T-cell (primary cell): ENCODE results near the gene NEUROG3. TPM values are rescaled to one million over a fixed set of nuclear protein-coding genes. Genes with fewer than 3 reads are reported as not detected.
A peak's percentile ranks its signal among the peaks of the same experiment; 100 is the strongest.

Source experiments
- ATAC-seq, 4 experiments: fragments of 200-7000 bp in 3 of 4; fragments of 150-1000 bp in 1 of 4; cut with Tn5 transposase; replicated peaks in 1 of 4; 1 replicate in 3 of 4; 2 replicates in 1 of 4; pipeline ENCODE4 v1.10.0; 2021; ENCODE audit warnings: moderate library complexity in 3 of 4, mild to moderate bottlenecking in 2 of 4, moderate number of reproducible peaks in 1 of 4
- CTCF ChIA-PET, 2 donors: fragments of 300-600 bp; sonication (Branson Sonifier 250); formaldehyde crosslinking; loops; one replicate each; lab custom pipeline; 2022; ENCODE audit warnings: antibody characterized with exemption in 2 of 2; lab: Charles Lee
- POLR2A ChIA-PET, 2 donors: fragments of 300-600 bp; sonication (Branson Sonifier 250); formaldehyde crosslinking; loops; one replicate each; lab custom pipeline; 2022; ENCODE audit warnings: antibody characterized with exemption in 2 of 2; lab: Charles Lee
- DNase-seq, 35 experiments: peaks; one replicate each; pipeline versions ENCODE4 v3.0.0 to v3.0.0-alpha.2; 2013 to 2023
- H3K27ac ChIP-seq: one replicate; pipeline ENCODE4 v1.5.1; 2013; ENCODE audit warnings: low read length
- H3K27me3 ChIP-seq, 2 experiments: replicated peaks in 1 of 2; 1 replicate in 1 of 2; 2 replicates in 1 of 2; pipeline versions ENCODE4 v1.6.1 to v1.7.0; 2013; ENCODE audit warnings: low read length in 1 of 2, mixed read lengths in 1 of 2; ENCODE audit not compliant: control insufficient read depth in 2 of 2, insufficient read depth in 2 of 2; ENCODE audit errors: extremely low read depth in 1 of 2
- H3K36me3 ChIP-seq, 2 donors: 1 replicate in 1 of 2; 2 replicates in 1 of 2; pipeline versions ENCODE4 v1.6.1 to v1.7.0; 2013; ENCODE audit warnings: low read length in 1 of 2; ENCODE audit not compliant: control insufficient read depth in 2 of 2, insufficient read depth in 1 of 2; ENCODE audit errors: extremely low read depth in 1 of 2
- H3K4me1 ChIP-seq, 2 experiments: 1 replicate in 1 of 2; 2 replicates in 1 of 2; pipeline versions ENCODE4 v1.6.1 to v1.7.0; 2013; ENCODE audit warnings: low read length in 2 of 2, mixed read lengths in 1 of 2; ENCODE audit not compliant: insufficient read depth in 2 of 2, control insufficient read depth in 1 of 2; ENCODE audit errors: extremely low read depth in 1 of 2
- H3K4me3 ChIP-seq, 2 donors: 1 replicate in 1 of 2; 2 replicates in 1 of 2; pipeline versions ENCODE4 v1.5.1 to v1.7.0; 2013; ENCODE audit warnings: mild to moderate bottlenecking in 2 of 2, low read length in 1 of 2, moderate library complexity in 1 of 2; ENCODE audit not compliant: control insufficient read depth in 1 of 2; ENCODE audit errors: extremely low read depth in 1 of 2
- H3K9me3 ChIP-seq: 2 replicates; pipeline ENCODE4 v1.7.0; 2013
- H3K27ac Mint-ChIP-seq, 2 donors: one replicate each; pipeline ENCODE4 v1.8.0; 2020 to 2021; ENCODE audit warnings: mild to moderate bottlenecking in 2 of 2, mixed read lengths in 2 of 2
- H3K27me3 Mint-ChIP-seq, 2 donors: one replicate each; pipeline ENCODE4 v1.8.0; 2021 to 2022; ENCODE audit warnings: mixed read lengths in 2 of 2
- H3K36me3 Mint-ChIP-seq: one replicate; pipeline ENCODE4 v1.8.0; 2021; ENCODE audit warnings: mixed read lengths
- H3K4me1 Mint-ChIP-seq, 3 donors: one replicate each; pipeline ENCODE4 v1.8.0; 2020 to 2022; ENCODE audit warnings: mixed read lengths in 3 of 3, mild to moderate bottlenecking in 1 of 3
- H3K4me3 Mint-ChIP-seq, 3 donors: one replicate each; pipeline ENCODE4 v1.8.0; 2020 to 2022; ENCODE audit warnings: mild to moderate bottlenecking in 3 of 3, mixed read lengths in 3 of 3, moderate library complexity in 3 of 3
- H3K9me3 Mint-ChIP-seq, 3 donors: one replicate each; pipeline ENCODE4 v1.8.0; 2020 to 2022; ENCODE audit warnings: mixed read lengths in 3 of 3
- WGBS: methylation state at CpG from one replicate; pipeline ENCODE4 v1.1.5; 2013; ENCODE audit warnings: missing lambda C conversion rate; ENCODE audit not compliant: insufficient coverage; 5-methylcytosine and 5-hydroxymethylcytosine counted together
- total RNA-seq, 35 experiments: library from RNA in 6 of 35; stranded (reverse) in 6 of 35; fragments of 120-200 nt in 1 of 35; gene quantifications; one replicate each; pipeline versions ENCODE4 v1.2.1 to v1.2.4 and lab custom pipeline; 2013 to 2026

Gene NEUROG3
- total RNA-seq, 5 donors from 2014 or later (not counting 1 experiment from before 2014, with no cell fraction given): not detected

- no peaks in the 10 kb centered on the region for H3K4me1 Mint-ChIP-seq
- no peaks in the 10 kb centered on the region for H3K4me1 ChIP-seq
- DNase-seq: no peak
- no peak overlapping the region for H3K4me3 ChIP-seq
- no peak overlapping the region for H3K27ac Mint-ChIP-seq
- CTCF ChIA-PET: no interaction called here
- no peaks in the 10 kb centered on the region for H3K36me3 ChIP-seq
- no peaks in the 10 kb centered on the region for H3K36me3 Mint-ChIP-seq
- H3K27me3 Mint-ChIP-seq: peaks cover 2 to 4% of the 10 kb centered on the region in 2 donors
- H3K27me3 ChIP-seq: peaks cover 0 to 2% of the 10 kb centered on the region in 2 experiments
- H3K9me3 ChIP-seq: peaks cover 6% of the 10 kb centered on the region
- POLR2A ChIA-PET: no interaction called here
- H3K4me3 Mint-ChIP-seq: no peak overlapping the region
- no peak for ATAC-seq
- H3K27ac ChIP-seq: no peak overlapping the region
- peaks cover 4 to 24% (median 7%) of the 10 kb centered on the region in 3 donors for H3K9me3 Mint-ChIP-seq
These were observed 39.5 kb upstream of the NEUROG3 start for GRCh38 chr10:69612760-69613159.

GRCh38 chr10:69609077-69609476, 35.9 kb upstream of the NEUROG3 start:
- WGBS: no CpG with 5 or more reads among the region's 1 CpG
- Histone ChIP-seq H3K27me3 (peaks cover 0 to 2% of the 10 kb centered on the region in 2 experiments), H3K9me3 (peaks cover 6% of the 10 kb centered on the region), H3K4me3 (no peak overlapping the region), H3K36me3 (no peaks in the 10 kb centered on the region), H3K27ac (no peak overlapping the region), H3K4me1 (no peaks in the 10 kb centered on the region)
- Mint-ChIP-seq H3K27me3 (peaks cover 3 to 13% of the 10 kb centered on the region in 2 donors), H3K36me3 (no peaks in the 10 kb centered on the region), H3K27ac (no peak overlapping the region), H3K4me1 (no peaks in the 10 kb centered on the region), H3K9me3 (peaks cover 4 to 24% (median 7%) of the 10 kb centered on the region in 3 donors), H3K4me3 (no peak overlapping the region)
- ATAC-seq (no peak), DNase-seq (no peak)
- POLR2A ChIA-PET: no interaction called here
- CTCF ChIA-PET: no interaction called here

GRCh38 chr10:69600761-69601330, 27.6 kb upstream of the NEUROG3 start:
- peaks cover 35 to 53% of the 10 kb centered on the region in 2 donors for H3K27me3 Mint-ChIP-seq
- H3K9me3 Mint-ChIP-seq: no peaks in the 10 kb centered on the region
- Histone ChIP-seq H3K4me1 (no peaks in the 10 kb centered on the region), H3K27ac (no peak overlapping the region), H3K4me3 (no peak overlapping the region), H3K9me3 (no peaks in the 10 kb centered on the region), H3K36me3 (no peaks in the 10 kb centered on the region), H3K27me3 (peaks cover 5 to 24% of the 10 kb centered on the region in 2 experiments)
- ChIA-PET CTCF (no interaction called here), POLR2A (interaction anchor here in 1 of 2 donors (0.5 kb wide), 1 partner anchor 192 kb away, joined by 3 read pairs; no protein-coding TSS in a partner anchor)
- no peaks in the 10 kb centered on the region for H3K36me3 Mint-ChIP-seq
- ATAC-seq (no peak), DNase-seq (no peak)
- WGBS: 81% methylated on average over 4 of the region's 5 CpGs
- no peak overlapping the region for H3K4me3 Mint-ChIP-seq
- H3K4me1 Mint-ChIP-seq: no peaks in the 10 kb centered on the region
- peak overlapping the region in 1 of 2 donors; percentile 44 for H3K27ac Mint-ChIP-seq

GRCh38 chr10:69588358-69588757, 15.1 kb upstream of the NEUROG3 start:
- Mint-ChIP-seq H3K4me1 (peaks cover 11 to 14% (median 14%) of the 10 kb centered on the region in 3 donors), H3K4me3 (no peak overlapping the region), H3K27me3 (no peaks in the 10 kb centered on the region), H3K27ac (peak overlapping the region; percentile 53 to 71), H3K9me3 (no peaks in the 10 kb centered on the region), H3K36me3 (no peaks in the 10 kb centered on the region)
- WGBS: 7% methylated on average over 2 of the region's 3 CpGs
- no peak overlapping the region for H3K4me3 ChIP-seq
- peaks cover 0 to 6% of the 10 kb centered on the region in 2 experiments for H3K4me1 ChIP-seq
- peak in 3 of 4 experiments; percentile 50 to 71 (median 55) for ATAC-seq
- no peaks in the 10 kb centered on the region for H3K36me3 ChIP-seq
- CTCF ChIA-PET: no interaction called here
- POLR2A ChIA-PET: no interaction called here
- no peak overlapping the region for H3K27ac ChIP-seq
- no peaks in the 10 kb centered on the region for H3K27me3 ChIP-seq
- no peaks in the 10 kb centered on the region for H3K9me3 ChIP-seq
- DNase-seq: peak in 1 of 35 experiments; percentile 6

GRCh38 chr10:69584624-69585023, 11.4 kb upstream of the NEUROG3 start:
- H3K27me3 ChIP-seq: peaks cover 8 to 10% of the 10 kb centered on the region in 2 experiments
- Mint-ChIP-seq H3K27me3 (peaks cover 16 to 19% of the 10 kb centered on the region in 2 donors), H3K4me1 (peaks cover 11 to 14% (median 14%) of the 10 kb centered on the region in 3 donors), H3K27ac (no peak overlapping the region), H3K36me3 (no peaks in the 10 kb centered on the region), H3K4me3 (no peak overlapping the region), H3K9me3 (no peaks in the 10 kb centered on the region)
- H3K36me3 ChIP-seq: no peaks in the 10 kb centered on the region
- no peak for DNase-seq
- ATAC-seq: no peak
- 80% methylated on average over 1 of the region's 3 CpGs for WGBS
- H3K4me1 ChIP-seq: peaks cover 0 to 6% of the 10 kb centered on the region in 2 experiments
- CTCF ChIA-PET: no interaction called here
- POLR2A ChIA-PET: no interaction called here
- H3K9me3 ChIP-seq: no peaks in the 10 kb centered on the region
- H3K4me3 ChIP-seq: no peak overlapping the region
- H3K27ac ChIP-seq: no peak overlapping the region

GRCh38 chr10:69583106-69583505, 9.9 kb upstream of the NEUROG3 start:
- Histone ChIP-seq H3K4me1 (no peaks in the 10 kb centered on the region), H3K9me3 (no peaks in the 10 kb centered on the region), H3K27ac (no peak overlapping the region), H3K4me3 (no peak overlapping the region), H3K27me3 (peaks cover 8 to 25% of the 10 kb centered on the region in 2 experiments), H3K36me3 (no peaks in the 10 kb centered on the region)
- ATAC-seq (no peak), DNase-seq (no peak)
- peaks cover 4 to 6% (median 4%) of the 10 kb centered on the region in 3 donors for H3K4me1 Mint-ChIP-seq
- no peaks in the 10 kb centered on the region for H3K36me3 Mint-ChIP-seq
- ChIA-PET CTCF (no interaction called here), POLR2A (no interaction called here)
- no peak overlapping the region for H3K27ac Mint-ChIP-seq
- no peak overlapping the region for H3K4me3 Mint-ChIP-seq
- peaks cover 25 to 34% of the 10 kb centered on the region in 2 donors for H3K27me3 Mint-ChIP-seq
- WGBS: no CpG with 5 or more reads among the region's 2 CpGs
- H3K9me3 Mint-ChIP-seq: no peaks in the 10 kb centered on the region
